ENCODE results near the gene POLR2L.

Gene POLR2L

DNA sequence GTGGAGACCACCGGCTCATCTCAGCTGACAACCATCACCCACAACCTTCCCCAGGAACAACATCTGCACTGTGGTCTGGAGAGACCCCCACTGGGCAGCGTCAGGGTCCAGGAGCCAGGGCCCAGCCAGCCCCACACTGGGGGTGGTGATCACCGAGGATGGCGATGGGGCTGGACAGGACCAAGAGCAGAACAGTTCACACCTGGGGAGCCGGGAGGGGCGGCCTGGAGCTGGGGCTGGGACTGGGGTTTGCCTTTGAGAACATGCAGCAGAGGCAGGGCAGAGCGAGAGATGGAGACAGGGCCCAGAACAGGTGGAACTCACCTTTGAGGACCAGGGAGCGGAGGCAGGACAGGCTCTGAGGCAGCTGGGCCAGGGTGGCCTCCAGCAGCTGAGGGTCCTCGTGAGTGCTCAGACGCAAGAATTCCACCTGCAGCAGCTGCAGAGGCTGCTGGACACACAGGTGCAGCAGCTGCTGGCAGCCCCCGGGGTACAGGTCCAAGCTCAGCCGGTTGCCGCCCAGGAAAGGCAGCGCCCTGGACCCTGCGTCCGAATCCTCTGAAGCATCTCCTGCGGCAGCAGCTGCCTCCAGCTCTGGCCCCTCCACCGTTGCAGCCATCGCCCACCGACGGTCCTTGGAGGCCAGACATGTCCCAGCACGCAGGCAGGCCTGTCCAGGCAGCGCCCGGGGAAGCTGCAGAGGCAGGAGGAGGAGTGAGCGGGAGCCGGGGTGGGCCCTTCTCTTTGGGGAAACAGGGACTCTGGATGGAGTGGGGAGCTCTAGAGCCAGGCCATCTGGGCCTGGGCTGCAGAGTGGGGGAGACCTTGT lies 38.3 kb downstream of the POLR2L start:
- TF ChIP-seq CTCF (IDR thresholded peaks at IDR 0.05; ENCODE audit: extremely low read depth, missing control alignments), result no peak
- DNase-seq (ENCODE audit: low spot score), result no peak

DNA sequence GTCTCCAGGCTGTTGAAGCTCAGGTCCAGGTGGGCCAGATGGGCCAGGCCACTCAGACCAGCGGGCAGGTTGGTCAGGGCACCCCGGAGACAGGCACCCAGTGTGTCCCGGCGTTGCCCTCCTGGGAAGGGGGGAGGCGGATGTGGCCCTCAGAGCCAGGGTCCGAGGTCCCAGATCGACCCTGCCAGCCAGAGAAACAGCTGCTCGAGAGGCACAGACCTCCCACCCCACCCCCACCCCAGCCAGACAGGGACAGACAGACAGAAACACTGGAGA lies 38.9 kb downstream of the POLR2L start:
- no peak for TF ChIP-seq CTCF (IDR thresholded peaks at IDR 0.05; ENCODE audit: extremely low read depth, missing control alignments)
- no peak for DNase-seq (ENCODE audit: low spot score)

DNA sequence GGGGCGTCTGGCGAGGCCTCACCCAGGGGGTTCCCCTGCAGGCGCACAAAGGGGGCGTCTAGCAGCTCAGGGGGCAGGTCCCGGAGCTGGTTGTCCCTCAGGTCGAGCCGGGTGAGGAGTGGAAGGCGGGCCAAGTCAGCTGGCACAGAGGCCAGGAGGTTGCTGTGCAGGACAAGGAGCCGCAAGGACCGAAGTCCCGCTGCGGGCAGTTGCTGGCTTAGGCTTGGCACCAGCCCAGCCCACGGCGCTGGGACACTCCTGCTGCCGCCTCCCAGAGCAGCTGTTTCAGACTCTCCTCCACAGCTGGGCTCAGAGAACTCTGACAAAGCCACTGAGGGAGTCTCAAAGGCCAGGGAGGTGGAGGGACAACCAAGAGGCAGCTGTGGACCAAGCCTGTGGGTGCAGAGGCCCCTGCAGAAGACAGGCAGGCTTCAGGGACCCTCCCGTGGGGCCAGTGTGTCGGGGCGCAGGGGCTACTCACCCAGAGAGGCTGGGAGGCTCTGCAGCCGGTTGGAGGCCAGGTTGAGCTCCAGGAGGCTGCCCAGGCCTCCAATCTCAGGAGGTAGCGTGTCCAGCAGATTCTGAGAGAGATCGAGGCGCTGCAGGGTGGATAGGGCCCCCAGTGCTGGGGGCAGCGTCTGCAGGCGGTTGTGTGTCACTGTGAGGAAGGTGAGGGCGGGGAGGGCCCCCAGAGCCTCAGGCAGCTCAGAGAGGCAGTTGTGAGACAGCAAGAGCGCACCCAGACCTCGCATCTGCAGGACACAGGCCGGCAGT lies 39.4 kb downstream of the POLR2L start:
- TF ChIP-seq CTCF (IDR thresholded peaks at IDR 0.05; ENCODE audit: extremely low read depth, missing control alignments), result no peak
- DNase-seq (ENCODE audit: low spot score), result no peak

DNA sequence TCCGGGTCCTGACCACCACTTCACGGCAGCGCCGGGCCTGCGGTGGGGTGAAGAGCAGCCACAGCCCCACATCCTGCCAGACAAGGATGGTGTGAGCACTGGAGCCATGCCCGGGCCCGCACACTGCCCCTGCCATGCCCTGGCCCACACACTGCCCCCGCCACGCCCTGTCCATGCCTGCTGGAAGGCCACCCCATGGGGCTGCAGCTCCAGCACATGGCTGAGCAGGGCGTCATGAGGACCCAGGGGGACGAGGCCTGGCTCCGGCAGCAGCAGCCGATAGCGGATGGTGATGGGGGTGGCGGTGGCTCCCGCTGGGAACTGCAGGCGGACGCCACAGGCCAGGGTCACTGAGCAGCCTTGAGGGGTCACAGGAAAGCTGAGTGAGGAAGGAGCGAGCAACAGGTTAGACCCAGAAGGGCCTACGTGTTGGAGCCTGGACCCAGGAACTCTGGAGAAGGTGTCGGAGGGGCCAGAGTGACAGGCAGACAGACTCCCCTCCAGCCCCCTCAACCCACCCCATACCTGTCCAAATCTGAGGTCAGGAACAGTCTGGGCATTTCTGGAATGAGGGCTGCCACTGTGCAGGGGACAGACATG lies 40.2 kb downstream of the POLR2L start:
- DNase-seq (ENCODE audit: low spot score), result no peak
- TF ChIP-seq CTCF (IDR thresholded peaks at IDR 0.05; ENCODE audit: extremely low read depth, missing control alignments), result no peak

- no peak for DNase-seq (ENCODE audit: low spot score)
- no peak for TF ChIP-seq CTCF (IDR thresholded peaks at IDR 0.05; ENCODE audit: extremely low read depth, missing control alignments)
Measured at GRCh38 chr11:801097-801780, 41.1 kb downstream of the POLR2L start.

DNA sequence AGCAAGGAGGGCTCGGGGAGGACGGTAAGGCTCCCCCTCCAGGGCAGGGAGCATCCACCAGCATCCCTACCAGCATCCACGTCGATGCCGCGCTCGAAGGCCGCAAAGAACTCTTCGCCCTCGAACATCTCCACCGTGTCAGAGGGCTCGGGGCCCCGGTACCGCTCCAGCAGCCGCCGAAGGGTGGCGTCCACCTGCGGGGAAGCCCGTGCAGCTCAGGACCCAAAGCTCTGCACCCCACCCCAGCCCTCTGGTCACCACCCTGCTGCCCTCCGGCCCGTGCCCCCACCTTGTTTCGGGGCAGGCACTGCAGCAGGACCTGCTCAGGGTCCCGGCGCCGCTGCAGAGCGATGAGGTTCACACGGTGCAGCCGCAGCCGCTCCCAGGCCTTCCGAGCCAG lies 41.9 kb downstream of the POLR2L start:
- DNase-seq (ENCODE audit: low spot score), result no peak
- no peak for TF ChIP-seq CTCF (IDR thresholded peaks at IDR 0.05; ENCODE audit: extremely low read depth, missing control alignments)
